ENCODE results near the gene ENTPD6.

GRCh38 chr20:25193843-25194242, 1.7 kb upstream of the ENTPD6 start:
- no peak for TF ChIP-seq CTCF (IDR thresholded peaks at IDR 0.05; ENCODE audit: insufficient read depth, low read depth, low read length)
- TF ChIP-seq EZH2 (IDR thresholded peaks at IDR 0.05; ENCODE audit: insufficient read depth, low read length) = no peak
